Left ventricle myocardium inferior (tissue), 1 donor: ENCODE data around the gene LDB3. TPM values are rescaled to one million over a fixed set of nuclear protein-coding genes. Genes with fewer than 3 reads are reported as not detected.
A peak's percentile ranks its signal among the peaks of the same experiment; 100 is the strongest.

ENCODE experiments used
- DNase-seq: peaks from one replicate; pipeline ENCODE4 v3.0.0-alpha.2; 2020
- H3K27ac ChIP-seq: fragments of 200-600 bp; replicated peaks from 2 replicates; pipeline ENCODE4 v1.8.0; 2021
- H3K27me3 ChIP-seq: fragments of 200-600 bp; 2 replicates; pipeline ENCODE4 v1.8.0; 2021; ENCODE audit warnings: low read depth
- H3K36me3 ChIP-seq: fragments of 200-600 bp; 2 replicates; pipeline ENCODE4 v1.8.0; 2021
- H3K4me1 ChIP-seq: fragments of 200-600 bp; 2 replicates; pipeline ENCODE4 v1.8.0; 2021
- H3K4me3 ChIP-seq: fragments of 200-600 bp; 2 replicates; pipeline ENCODE4 v1.8.0; 2021; ENCODE audit warnings: mild to moderate bottlenecking, moderate library complexity
- H3K9me3 ChIP-seq: fragments of 200-600 bp; replicated peaks from 2 replicates; pipeline ENCODE4 v1.8.0; 2021
- intact Hi-C: fragments of 100-400 bp; cut with micrococcal nuclease; formaldehyde crosslinking; loops from one replicate; pipeline ENCODE4 v1.11.0; 2022
- total RNA-seq: library from RNA; stranded (reverse); fragmentation: NEBNext Ultra II Directional; extraction: Animal tissue kit (Norgen Biotek cat#: 25700); gene quantifications from one replicate; pipeline ENCODE4 v1.2.1, GENCODE V29; 2021
- TF ChIP-seq, protein P1 (sequence below): fragments of 200-600 bp; IDR thresholded peaks from 2 replicates; pipeline ENCODE4 v1.8.0; 2021; ENCODE audit warnings: antibody characterized with exemption, mild to moderate bottlenecking, borderline replicate concordance
- donor health status: DM: no; HTN: yes; CAD: no; lungs with severe emphysema.

LDB3 gene
- total RNA-seq, 1 donor from 2014 or later, result 1,542 TPM

- peaks cover 83% of the 10 kb centered on the region for H3K4me1 ChIP-seq
- intact Hi-C loops, result no loop called here
- TF ChIP-seq, protein P1, sequence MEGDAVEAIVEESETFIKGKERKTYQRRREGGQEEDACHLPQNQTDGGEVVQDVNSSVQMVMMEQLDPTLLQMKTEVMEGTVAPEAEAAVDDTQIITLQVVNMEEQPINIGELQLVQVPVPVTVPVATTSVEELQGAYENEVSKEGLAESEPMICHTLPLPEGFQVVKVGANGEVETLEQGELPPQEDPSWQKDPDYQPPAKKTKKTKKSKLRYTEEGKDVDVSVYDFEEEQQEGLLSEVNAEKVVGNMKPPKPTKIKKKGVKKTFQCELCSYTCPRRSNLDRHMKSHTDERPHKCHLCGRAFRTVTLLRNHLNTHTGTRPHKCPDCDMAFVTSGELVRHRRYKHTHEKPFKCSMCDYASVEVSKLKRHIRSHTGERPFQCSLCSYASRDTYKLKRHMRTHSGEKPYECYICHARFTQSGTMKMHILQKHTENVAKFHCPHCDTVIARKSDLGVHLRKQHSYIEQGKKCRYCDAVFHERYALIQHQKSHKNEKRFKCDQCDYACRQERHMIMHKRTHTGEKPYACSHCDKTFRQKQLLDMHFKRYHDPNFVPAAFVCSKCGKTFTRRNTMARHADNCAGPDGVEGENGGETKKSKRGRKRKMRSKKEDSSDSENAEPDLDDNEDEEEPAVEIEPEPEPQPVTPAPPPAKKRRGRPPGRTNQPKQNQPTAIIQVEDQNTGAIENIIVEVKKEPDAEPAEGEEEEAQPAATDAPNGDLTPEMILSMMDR, result no peak
Observed at GRCh38 chr10:86667421-86668181, 710 bp upstream of the LDB3 start.

DNA sequence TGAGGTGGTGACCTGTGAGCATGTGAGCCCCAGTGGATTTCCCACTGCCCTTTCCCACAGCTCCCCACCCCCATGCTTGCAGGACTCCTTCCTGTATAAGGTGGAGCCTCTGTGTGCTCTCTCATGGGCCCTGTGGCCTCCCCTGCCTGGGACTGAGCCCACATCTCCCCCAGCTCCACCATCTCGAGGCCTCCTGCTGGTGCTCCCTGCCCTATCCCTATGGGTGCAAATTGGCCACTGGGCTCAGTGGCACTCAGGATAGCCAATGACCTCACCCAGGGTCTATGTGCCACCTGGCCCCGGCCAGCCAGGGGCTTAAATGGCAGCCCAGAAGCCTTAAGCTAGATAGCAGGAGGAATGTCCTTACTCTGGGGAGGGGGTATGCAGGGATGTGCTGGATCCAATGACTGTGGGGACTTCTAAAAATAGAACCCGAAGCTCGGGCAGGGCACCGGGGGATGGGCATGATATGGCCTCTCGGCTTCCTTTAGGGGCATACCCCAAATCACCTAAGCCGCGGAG is 2.0 kb downstream of the LDB3 start:
- peak overlapping the region; percentile 98 for H3K27ac ChIP-seq
- peak overlapping the region; percentile 77 for H3K4me3 ChIP-seq
- peaks cover 41% of the 10 kb centered on the region for H3K36me3 ChIP-seq
- intact Hi-C loops, result no loop called here
- peaks cover 9% of the 10 kb centered on the region for H3K27me3 ChIP-seq
- H3K9me3 ChIP-seq, result no peaks in the 10 kb centered on the region
- DNase-seq, result no peak
- H3K4me1 ChIP-seq, result peaks cover 83% of the 10 kb centered on the region
- TF ChIP-seq, protein P1, result no peak

More at GRCh38 chr10:86667421-86668181, 710 bp upstream of the LDB3 start:
- peak overlapping the region; percentile 98 for H3K27ac ChIP-seq
- H3K4me3 ChIP-seq, result peak overlapping the region; percentile 77
- peaks cover 9% of the 10 kb centered on the region for H3K27me3 ChIP-seq
- H3K9me3 ChIP-seq, result no peaks in the 10 kb centered on the region
- peaks cover 34% of the 10 kb centered on the region for H3K36me3 ChIP-seq
- DNase-seq, result peak; percentile 75

- Histone ChIP-seq H3K36me3 (peaks cover 46% of the 10 kb centered on the region), H3K27me3 (peaks cover 9% of the 10 kb centered on the region), H3K9me3 (no peaks in the 10 kb centered on the region), H3K27ac (peak overlapping the region; percentile 98), H3K4me1 (peaks cover 83% of the 10 kb centered on the region), H3K4me3 (peak overlapping the region; percentile 77)
- intact Hi-C loops, result no loop called here
- DNase-seq, result no peak
- TF ChIP-seq, protein P1, result no peak
Observed at GRCh38 chr10:86670876-86671275, 2.6 kb downstream of the LDB3 start.

GRCh38 chr10:86671419-86671818 is 3.1 kb downstream of the LDB3 start:
- Histone ChIP-seq H3K36me3 (peaks cover 50% of the 10 kb centered on the region), H3K4me3 (peak overlapping the region; percentile 77), H3K4me1 (peaks cover 83% of the 10 kb centered on the region), H3K27ac (peak overlapping the region; percentile 98), H3K27me3 (peaks cover 9% of the 10 kb centered on the region), H3K9me3 (no peaks in the 10 kb centered on the region)
- DNase-seq, result no peak
- TF ChIP-seq, protein P1, result no peak
- intact Hi-C loops, result no loop called here

DNA sequence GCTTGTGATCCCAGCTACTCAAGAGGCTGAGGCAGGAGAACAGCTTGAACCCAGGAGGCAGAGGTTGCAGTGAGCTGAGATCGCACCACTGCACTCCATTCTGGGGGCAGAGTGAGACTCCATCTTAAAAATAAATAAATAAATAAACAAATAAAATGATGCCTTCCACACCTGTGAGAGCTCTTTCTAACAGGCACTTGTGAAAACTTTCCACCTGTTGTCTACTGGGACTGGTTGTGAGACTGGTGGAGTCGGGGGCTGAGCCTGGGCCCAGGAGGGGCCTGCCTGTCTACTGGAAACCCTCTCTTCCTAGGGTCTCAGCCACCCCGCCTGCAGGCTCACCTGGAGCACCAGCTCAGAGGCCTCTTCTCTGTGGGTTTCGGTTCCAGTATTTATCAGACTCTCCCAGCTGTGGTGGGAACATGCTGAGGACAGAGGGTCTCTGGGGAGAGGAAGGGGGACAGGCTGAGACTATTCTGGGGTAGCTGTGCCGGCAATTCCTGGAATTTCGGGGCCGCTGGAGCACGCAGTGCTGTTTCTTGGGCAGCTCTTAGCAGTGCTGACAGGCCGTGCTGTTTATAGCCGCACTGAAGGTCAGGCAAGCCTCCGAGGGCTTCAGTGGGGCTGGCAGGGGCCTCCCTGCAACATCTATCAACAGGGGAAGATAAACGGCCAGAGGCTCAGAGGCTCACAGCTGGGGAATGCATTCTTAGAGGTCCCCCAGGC is 3.8 kb downstream of the LDB3 start:
- Histone ChIP-seq H3K27ac (peak overlapping the region; percentile 98), H3K27me3 (peaks cover 9% of the 10 kb centered on the region), H3K36me3 (peaks cover 50% of the 10 kb centered on the region), H3K9me3 (no peaks in the 10 kb centered on the region), H3K4me3 (peak overlapping the region; percentile 77), H3K4me1 (peaks cover 85% of the 10 kb centered on the region)
- peak; percentile 80 for DNase-seq
- intact Hi-C loops, result no loop called here
- TF ChIP-seq, protein P1, result no peak
